SIG-M5 (cell line): ENCODE results near the gene CREBZF.

Experiments
- DNase-seq: peaks from one replicate; lab custom pipeline; 2025; lab: John Stamatoyannopoulos, UW

The CREBZF gene

DNA sequence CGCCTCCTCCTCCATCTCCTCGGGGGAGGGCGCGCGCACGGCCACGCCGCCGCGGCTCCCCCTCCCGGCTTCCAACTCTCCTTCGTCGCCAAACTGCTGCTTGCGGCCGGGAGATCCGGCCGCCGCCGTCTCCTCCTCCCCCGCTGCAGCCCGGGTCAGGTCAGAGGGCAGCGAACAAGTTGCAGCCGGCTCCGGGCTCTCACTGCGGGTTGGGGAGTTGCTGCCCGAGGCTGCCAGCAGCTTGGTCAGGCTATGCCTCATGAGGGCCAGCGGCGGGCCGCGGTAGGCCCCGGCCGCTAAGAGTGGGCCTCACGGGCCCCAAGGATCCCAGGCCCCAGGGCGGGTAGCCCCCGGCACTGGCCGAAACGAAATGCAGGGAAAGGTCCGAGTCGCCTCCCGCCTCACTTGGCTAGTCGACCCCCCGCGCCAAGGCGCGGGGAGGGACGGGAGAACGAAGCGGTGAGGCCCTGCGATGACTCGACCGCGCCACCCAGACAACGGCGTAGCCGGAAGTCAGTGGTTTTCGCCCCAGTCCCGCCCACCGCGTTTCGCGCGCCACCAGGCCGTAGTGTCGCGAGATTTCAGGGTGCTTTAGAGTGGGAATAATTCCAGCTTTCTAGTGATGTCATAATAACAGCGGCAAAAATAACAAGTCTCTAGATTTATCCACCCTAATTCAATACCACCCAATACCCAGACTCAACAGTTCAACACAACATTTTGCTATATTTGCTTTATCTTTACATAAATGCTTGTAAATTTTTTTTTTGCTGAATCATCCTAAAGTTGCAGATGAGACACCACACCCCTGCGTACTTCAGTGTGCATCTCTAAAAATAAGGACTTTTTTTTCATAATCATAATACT lies at the start of gene CREBZF:
CREBZF (minus strand) TSS at position 515 of the 867 bp plus-strand sequence; CDS start at position 261, 254 bp downstream.
- DNase-seq = peak; percentile 64

DNA sequence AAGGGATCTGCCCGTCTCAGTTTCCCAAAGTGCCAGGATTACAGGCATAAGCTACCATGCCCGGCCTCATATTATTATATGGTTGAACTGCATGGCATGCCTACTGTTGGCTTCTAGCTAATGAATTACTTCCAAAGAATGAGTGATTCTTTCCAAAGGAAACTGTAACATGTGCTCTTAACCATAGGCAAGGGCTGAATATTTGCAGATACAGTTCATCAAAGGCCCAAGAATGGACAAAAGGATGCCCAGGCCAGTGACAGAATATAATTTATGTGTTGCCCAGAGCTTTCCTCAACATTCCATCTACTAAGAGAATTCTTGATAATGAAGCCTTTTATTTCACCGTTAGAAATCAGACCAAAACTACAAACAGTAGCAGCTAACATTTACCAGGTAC lies 48.0 kb upstream of the CREBZF start:
- DNase-seq = no peak

GRCh38 chr11:85710917-85711316 lies 46.0 kb upstream of the CREBZF start:
- DNase-seq = no peak

DNA sequence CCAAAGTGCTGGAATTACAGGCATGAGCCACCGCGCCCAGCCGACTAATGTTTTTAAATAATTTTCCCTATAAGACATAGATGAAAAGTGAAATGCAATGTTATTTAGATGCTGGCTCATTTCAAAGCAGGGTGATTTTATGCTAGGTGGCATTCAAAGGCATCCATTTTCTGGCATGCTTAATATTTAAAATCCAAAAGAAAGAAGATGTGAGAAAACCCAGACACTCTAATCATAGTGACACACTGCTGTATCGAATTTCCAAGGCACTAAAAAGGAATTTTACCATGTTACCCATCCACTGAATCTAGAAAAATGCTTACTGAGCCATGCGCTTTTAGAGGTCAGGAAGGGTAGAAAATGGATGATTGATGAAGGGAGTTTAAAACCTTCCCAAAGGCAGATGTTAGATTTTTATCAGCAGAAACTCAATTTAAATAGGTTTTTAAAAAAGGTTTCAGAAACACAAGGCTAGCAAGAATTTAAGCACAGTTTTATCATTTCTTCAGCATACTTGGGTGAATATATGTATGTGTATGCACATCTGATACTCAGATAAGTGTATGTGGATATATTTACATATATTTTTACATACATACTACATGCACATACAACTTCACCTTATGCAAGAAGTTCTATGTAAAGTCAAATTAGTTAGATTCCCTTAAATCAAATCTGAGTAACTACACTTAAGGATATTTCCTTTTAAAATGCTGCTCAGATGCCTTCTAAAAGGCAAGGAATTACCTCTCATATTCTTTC lies 45.2 kb upstream of the CREBZF start:
- no peak for DNase-seq

- DNase-seq = no peak
These were observed 40.9 kb upstream of the CREBZF start for GRCh38 chr11:85705800-85706199.

DNA sequence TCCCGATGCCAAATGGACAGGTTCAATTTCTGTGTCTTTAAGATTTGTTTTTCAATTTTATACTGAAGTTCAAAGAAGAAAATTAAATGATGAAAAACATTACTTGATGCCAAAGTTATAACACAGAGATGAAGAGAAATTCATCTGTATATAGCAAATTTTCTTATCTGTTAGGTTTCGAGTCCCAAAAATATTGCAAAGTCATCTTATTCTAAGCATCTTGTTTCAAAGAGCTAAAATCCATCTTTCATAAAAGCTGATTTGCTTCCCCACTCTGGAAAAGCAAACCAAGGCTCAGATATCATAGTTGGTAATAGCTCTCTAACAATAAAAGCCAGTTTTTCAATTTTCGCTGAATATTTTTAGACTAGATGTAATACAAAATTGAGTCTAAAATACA lies 40.0 kb upstream of the CREBZF start:
- DNase-seq = no peak

DNA sequence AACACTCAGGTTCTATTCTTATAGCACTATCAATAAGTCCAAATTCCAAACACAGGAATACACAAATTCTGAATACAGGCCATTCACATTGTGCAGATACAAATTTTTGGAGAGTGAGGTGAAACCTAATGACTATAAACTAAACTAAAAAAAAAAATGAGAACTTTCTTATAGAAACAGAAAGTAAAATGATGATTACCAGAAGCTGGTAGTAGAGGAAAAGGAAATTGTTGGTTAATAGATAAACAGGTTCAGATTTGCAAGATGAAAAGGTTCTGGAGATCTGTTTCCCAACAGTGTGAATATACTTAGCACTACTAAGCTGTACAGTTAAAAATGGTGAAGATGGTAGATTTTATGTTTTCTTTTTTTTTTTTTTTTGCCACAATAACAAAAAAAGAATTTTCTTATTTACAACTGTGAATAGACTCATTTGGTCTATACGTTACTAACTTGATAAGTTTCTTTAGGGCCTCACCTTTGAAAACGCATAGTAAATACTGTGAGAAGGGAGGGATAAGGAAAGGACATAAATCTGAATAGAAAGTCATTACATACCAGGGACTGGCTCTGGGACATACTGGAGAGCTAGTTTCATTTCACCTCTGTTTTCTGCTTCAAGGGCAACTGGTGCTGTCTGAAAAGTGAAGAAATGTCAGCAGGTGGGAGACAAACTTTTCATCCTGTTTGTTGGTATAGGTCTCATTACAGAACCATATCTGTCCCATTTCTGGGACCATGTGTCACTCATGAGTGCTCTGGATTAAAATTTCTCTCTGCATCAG lies 35.2 kb upstream of the CREBZF start:
- no peak for DNase-seq

DNA sequence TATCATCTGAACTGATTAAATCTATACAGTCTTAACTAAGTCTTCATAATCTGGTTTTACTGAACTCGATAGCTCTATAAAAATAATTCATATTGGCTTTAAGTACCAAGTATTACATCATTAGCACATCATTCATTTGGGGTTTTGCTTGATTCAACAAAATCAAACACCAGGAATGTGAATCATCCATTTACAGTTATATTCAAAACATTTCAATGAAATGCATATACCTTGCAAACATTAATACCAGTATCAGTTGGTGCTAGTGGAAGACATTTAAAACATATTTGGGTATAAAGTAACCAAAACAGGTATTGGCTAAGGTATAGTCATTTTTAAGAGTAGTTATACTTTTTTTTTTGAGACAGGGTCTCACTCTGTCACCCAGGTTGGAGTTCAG lies 33.3 kb upstream of the CREBZF start:
- no peak for DNase-seq

DNA sequence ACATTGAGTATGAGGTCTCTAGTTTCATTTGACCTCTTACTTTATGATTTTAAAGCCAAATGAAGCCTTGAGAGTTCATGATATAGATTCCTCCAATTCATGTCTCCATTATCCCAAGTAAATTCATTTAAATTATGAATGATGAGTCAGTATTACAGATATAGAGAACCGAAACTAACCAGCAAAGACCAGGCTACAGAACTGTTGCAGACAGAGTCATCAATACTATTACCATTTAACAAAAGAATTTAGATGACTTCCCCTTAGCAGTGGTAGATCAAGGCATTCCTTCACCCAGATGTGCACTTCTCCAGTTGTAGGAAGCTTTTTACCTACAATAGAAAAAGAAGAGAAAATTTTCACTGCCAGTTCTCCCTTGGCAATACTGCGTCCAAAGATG lies 32.8 kb upstream of the CREBZF start:
- DNase-seq = no peak

GRCh38 chr11:85695546-85695945 lies 30.6 kb upstream of the CREBZF start:
- no peak for DNase-seq

GRCh38 chr11:85694385-85694980 lies 29.6 kb upstream of the CREBZF start:
- no peak for DNase-seq

- no peak for DNase-seq
These were observed 21.0 kb upstream of the CREBZF start, which contains the start of gene CCDC89 for GRCh38 chr11:85685820-85686459. CCDC89 (minus strand) TSS chr11:85686195; CDS start chr11:85686130, 65 bp downstream.

DNA sequence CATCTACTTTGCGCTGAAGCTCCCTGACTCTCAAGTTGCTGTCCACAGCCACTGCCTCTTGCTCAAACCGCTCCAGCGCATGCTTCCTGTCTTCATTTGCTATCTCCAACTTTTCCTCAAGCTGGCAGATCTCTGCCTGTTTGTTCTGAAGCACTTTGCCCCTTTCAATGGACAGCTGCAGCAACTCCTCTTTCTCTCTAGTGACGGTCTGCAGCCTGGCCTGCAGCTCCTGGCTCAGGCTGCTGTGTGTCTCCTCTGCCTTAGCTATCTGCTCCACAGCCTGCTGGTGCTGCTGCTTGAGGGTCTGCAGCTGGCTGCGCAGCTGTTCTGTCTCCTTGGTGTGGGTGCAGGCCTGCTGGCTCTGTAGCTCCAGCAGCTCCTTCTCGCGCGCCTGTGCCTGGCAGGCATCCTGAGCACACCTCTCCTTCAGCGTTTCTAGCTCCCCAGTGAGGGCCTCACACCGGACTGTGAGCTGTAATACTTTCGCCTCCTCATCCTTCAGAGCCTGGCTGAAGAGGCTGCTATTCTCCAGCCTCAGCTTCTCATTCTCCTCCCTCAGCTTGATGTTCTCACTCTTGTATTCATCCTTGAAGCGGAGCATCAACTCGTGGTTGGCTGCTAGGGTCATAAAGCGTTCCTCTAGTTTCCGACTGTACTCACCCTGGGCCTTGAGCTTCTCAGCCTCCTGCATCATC lies 20.3 kb upstream of the CREBZF start:
- DNase-seq = no peak

- DNase-seq = no peak
These were observed 17.7 kb upstream of the CREBZF start for GRCh38 chr11:85682330-85683305.

DNA sequence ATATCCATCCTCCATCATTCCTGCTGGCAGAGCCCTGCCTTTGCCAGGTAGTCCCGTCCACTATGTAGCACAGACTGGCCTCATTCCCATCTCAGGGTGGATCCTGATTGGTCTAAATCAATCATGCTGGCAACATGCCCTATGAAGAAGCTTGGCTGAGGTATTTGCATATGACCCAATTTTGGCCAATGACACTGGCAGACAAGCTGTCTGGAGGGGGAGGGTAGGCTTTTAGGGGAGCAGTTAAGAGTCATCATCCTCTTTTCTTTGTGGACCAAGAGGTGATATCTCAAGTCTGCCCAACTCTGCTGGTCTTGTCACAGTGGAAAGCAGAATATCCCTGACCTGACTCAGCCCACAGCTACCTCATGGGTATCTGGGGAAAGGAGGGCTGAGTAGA lies 16.0 kb upstream of the CREBZF start:
- no peak for DNase-seq

- no peak for DNase-seq
These were observed 14.6 kb upstream of the CREBZF start for GRCh38 chr11:85679576-85679975.

GRCh38 chr11:85673393-85673792 lies 8.5 kb upstream of the CREBZF start:
- DNase-seq = no peak

- no peak for DNase-seq
These were observed 7.4 kb upstream of the CREBZF start for GRCh38 chr11:85672105-85672902.
